Esophagus squamous epithelium (tissue), 4 donors: Measurements from ENCODE around the gene ABHD8.

Experiments
- POLR2A ChIP-seq, 4 donors: fragments of 450-650 bp; IDR thresholded peaks; one replicate each; pipeline ENCODE4 v1.6.1; 2017; ENCODE audit warnings: antibody characterized with exemption in 4 of 4, mild to moderate bottlenecking in 4 of 4, moderate library complexity in 3 of 4
- TF ChIP-seq, protein P1 (sequence below), 6 experiments: fragments of 450-650 bp in 4 of 6; fragments of 200-600 bp in 2 of 6; sonication (generic) in 2 of 6; IDR thresholded peaks; one replicate each; pipeline ENCODE4 v1.5.1; 2016 to 2019; ENCODE audit warnings: antibody characterized with exemption in 6 of 6, mild to moderate bottlenecking in 4 of 6, moderate library complexity in 4 of 6

DNA sequence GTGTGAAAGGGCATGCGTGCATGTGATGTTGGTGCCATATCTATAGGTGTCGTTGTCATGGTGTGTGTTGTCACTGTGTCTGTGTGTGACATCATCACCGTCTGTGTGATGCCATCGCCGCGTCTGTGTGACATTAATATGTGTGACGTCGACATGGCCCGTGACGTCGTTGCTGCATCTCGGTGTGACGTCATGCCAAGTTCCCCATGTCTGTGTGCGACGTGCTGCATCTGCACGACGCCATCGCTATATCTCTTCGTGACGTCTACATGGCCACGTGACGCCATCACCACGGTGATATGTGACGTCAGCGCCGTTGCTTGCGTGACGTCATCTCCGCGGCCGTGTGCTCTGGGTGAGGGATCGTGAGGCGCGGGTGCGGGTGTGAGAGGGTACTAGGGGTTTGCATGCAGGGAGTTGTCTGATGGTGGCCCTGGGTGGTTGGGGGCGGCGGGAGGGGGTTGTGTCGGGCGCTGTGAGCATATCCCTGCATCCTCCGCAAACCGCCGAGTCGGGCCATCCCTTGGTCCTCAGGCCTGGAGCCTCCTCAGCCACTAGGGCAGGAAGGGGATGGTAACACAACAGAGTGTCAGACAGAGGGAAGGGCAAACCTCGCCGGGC is 48.7 kb upstream of the ABHD8 start:
- TF ChIP-seq, protein P1, sequence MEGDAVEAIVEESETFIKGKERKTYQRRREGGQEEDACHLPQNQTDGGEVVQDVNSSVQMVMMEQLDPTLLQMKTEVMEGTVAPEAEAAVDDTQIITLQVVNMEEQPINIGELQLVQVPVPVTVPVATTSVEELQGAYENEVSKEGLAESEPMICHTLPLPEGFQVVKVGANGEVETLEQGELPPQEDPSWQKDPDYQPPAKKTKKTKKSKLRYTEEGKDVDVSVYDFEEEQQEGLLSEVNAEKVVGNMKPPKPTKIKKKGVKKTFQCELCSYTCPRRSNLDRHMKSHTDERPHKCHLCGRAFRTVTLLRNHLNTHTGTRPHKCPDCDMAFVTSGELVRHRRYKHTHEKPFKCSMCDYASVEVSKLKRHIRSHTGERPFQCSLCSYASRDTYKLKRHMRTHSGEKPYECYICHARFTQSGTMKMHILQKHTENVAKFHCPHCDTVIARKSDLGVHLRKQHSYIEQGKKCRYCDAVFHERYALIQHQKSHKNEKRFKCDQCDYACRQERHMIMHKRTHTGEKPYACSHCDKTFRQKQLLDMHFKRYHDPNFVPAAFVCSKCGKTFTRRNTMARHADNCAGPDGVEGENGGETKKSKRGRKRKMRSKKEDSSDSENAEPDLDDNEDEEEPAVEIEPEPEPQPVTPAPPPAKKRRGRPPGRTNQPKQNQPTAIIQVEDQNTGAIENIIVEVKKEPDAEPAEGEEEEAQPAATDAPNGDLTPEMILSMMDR (IDR thresholded peaks at IDR 0.05) = no peak
- TF ChIP-seq POLR2A (IDR thresholded peaks at IDR 0.05) = no peak
